Non-pigmented ciliary epithelial cell (primary cell): ENCODE data around the gene AKAP13.
"Not testable (repeated sequence)": the region's sequence is repeated elsewhere in the genome, so short reads cannot be mapped to it uniquely, and the experiment has no call there.

Source experiments
- DNase-seq: peaks from one replicate; pipeline ENCODE4 v3.0.0-alpha.2; 2010; ENCODE audit warnings: low read depth

The AKAP13 gene

GRCh38 chr15:85408270-85408746 lies 27.9 kb downstream of the AKAP13 start:
- DNase-seq = no peak

DNA sequence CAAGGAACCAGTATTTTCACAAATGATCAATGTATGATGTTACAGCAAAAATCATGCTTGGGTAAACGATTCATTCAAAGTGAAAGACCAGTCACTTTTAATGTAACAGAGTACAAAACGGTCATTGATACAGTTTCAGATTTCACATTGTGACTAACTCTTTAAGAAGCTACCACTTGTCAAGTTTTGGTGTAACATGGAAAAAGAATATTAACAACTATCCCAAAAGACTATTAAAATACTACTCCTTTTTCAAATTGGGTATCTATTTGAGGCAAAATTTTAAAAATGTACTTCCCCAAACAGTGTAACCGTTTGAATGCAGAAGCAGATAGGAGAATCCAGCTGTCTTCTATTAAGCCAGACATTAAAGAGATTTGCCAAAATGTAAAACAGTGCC lies 31.7 kb downstream of the AKAP13 start:
- no peak for DNase-seq

DNA sequence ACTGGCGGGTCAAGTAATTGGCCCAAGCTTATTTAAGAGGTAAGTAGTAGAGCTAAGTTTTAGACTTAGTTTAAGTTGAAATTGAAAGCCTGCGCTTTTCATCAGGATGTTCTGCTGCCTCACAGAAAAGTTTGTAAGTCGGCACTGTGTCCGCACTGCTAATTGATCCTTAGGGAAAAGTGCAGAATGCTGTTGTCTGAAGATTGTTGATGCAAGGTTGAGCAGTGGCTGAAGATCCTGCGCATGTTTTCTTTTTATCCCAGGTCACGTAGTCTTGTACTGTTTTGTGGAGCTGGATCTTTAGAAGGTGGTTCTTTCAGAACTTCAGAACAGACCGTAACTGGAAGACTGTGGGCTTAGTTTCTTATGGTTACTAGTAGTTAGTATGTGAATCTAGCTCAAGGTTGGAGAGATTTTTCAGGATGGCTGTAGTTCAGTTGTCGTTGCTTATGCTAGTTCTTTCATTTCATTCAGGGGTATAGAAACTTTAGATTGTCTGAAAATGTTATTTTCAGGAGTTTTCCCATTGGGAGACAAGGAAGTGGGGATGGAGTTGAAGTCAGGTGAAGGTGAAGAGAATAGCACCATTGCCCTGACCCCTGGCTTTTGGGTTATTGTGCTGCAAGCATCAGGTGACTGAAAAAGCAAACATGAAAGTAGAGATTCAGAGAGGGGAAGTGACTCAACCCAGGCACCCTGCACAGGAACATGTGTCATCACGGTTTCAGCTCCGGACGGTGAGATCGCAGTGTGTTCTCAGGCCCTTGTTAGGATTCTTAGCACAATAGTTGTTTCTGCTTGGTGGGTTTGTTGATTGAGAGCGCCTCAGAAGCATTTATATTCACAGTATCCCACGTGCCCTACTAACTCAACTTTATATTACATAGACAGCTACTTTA lies 32.8 kb downstream of the AKAP13 start:
- peak; percentile 91 for DNase-seq

DNA sequence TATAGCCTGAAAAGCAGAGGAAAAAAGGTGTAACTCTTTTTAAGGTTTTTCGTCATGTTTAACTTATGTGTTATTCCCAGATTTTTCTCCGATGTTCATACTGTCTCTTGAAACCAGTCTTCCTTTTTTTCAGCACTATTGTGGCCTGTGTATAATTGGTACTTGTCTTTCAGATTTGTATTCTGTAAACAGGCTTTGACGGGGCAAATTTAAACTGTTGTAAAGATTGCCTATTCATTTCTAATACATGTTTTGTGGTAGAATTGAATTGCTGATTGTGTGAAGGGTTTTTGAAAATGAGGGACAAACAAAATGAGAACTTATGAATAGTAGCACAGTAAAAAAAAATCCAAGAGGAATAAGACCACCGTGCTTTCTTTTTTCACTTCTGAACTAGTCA lies 33.6 kb downstream of the AKAP13 start:
- DNase-seq = no peak

GRCh38 chr15:85414495-85414894 lies 34.1 kb downstream of the AKAP13 start:
- no peak for DNase-seq

DNA sequence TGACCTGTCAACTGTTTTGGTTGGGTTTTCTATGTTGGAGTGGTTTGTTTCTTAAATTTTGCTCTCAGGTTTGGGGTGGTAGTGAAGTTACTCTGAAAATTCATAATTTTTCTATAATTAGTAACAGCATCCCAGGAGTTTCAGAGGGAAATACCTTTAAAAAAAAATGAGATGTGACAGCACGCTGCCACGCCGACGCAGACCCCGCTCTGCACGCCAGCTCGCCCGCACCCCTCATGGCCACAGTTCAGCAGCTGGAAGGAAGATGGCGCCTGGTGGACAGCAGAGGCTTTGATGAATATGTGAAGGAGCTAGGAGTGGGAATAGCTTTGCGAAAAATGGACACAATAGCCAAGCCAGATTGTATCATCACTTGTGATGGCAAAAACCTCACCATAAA lies 34.6 kb downstream of the AKAP13 start:
- DNase-seq = no peak

GRCh38 chr15:85415783-85416182 lies 35.4 kb downstream of the AKAP13 start:
- no peak for DNase-seq

- DNase-seq = no peak
Measured at GRCh38 chr15:85417276-85417675, 36.9 kb downstream of the AKAP13 start.

DNA sequence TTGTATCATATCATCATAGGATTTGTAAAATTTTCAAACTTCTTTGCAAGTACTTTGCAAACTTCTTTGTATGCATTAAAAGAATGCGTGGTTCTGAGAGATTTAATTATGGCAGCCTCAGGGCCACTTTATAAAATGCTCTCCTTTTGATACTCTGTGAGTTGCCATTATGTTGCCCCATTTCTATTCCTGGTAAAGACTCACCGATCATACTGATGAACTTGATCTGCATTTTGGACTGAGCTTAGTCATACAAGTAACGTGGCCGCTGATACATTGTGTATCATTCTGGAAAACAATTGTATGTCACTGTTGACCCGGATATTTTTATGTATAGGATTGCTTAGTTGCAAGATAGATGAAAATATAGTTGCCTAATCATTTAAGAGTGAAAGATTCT lies 38.8 kb downstream of the AKAP13 start:
- DNase-seq = no peak

DNA sequence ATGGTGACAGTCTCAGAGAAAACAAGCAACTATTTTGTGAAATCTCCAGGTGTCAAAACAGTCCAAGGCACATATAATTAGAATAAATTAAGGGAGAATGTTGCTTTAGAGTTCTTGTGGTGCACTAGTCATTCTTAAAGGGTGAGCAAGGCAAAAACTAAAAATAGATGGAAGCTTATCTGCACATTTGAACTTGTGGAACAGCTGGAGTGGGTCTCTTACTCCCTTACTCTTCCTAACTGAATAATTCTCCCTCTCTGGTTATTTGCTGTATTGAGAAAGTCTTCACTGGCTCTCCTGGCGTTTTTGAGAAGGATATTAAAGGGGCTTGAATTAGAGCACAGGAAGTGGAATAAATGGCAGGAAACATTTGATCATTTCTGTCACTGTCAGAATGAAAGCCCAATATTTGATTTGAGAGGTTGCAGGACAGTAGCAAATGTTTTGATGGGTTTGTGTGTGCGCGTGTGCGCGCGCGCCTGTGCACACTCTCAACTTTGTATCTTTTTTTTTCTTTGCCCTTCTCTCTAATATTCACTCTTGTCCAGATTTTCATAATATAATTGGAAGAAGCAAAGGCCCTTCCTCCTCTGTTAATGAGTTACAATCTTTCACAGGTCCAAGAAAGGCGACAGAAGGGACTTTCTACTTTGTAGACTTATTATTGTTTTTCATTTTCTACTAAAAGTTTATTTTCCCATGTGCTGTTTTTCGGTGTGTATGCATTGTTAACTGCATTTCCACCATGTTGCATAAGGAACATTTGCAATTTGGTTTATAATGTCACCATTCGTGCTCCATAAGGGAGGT lies 40.9 kb downstream of the AKAP13 start:
- DNase-seq = no peak

DNA sequence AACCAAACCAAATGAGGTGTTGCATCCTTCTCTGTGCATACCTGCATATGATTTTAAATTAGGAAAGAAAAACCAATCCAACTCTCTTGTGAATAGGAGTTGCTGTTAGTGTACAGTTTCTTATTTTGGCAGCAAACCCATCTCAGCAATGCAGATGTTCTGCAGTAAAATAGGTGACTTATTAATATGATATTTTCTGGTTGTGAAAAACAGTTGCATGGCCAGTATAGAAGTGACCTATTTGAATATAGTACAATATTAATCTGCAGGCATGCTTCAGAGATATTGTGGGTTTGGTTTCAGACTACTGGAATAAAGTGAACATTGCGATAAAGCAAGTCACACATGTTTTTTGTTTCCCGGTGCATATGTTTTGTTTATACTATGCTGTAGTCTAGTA lies 42.2 kb downstream of the AKAP13 start:
- DNase-seq = no peak

GRCh38 chr15:85423256-85423655 lies 42.9 kb downstream of the AKAP13 start:
- no peak for DNase-seq

DNA sequence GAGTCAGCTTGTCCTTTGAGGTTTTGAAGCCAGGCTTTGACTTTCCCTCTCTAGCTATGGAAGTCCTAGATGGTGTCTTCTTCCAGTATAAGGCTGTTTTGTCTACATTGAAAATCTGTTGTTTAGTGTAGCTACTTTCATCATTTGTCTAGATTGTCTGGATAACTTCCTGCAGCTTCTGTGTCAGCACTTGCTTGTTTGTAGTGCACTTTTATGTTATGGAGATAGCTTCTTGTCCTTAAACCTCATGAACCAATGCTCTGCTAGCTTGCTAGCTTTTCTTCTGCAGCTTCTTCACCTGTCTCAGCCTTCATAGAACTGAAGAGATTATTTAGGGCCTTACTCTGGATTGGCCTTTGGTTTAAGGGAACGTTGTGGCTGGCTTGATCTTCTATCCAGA lies 43.8 kb downstream of the AKAP13 start:
- no peak for DNase-seq

GRCh38 chr15:85426481-85426880 lies 46.1 kb downstream of the AKAP13 start:
- no peak for DNase-seq

DNA sequence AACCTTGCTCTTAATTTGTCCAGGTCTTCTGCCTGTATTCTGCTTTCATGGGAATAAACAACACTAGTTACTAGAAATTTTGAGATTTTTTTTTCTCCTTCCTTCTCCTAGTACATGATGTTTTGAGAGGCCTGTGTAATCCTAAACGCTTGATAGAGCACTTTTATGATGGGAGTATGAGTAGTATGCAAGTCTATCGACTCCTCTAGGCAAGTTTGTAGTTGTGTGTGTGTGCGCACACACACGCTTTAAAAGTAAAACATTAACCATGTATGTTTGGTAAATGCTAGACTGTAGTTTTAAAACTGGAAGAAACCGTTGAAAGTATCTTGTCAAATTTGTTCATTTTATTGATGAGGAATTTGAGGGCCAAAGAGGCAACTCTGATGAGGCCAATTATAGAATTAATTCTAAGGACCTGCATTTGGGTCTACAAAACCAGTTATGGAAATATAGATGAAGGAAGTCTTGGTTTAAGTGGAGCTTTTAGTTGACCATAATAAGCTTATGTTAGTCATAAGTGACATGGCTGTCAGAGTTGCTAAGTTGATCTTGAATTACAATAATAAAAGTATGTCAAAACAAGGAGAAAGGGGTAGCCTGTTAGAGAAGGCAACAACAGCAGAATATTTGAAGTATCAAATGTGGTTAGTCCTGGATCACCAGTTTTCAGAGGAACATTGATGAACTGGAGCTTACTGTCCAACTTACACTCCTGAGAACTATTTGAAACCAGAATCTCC lies 47.1 kb downstream of the AKAP13 start:
- no peak for DNase-seq

DNA sequence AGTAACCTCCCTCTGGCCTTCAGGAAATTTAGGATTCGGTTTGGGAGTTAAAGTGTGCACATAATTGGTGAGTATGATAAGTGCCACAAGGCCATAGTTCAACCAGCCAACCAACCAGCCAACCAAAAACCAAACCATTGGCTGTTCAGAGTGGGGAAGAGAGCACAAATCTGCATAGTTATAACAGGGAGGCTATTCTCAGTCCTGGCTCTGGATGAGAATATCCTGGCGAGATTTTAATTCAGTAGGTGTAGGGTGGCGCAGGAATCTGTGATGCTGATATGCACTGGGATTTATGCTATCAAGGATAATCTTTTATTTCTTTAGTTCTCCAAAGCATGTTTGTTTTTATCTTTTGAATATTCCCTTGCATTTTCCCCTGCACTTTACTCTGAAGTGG lies 49.1 kb downstream of the AKAP13 start:
- DNase-seq = no peak

- DNase-seq = no peak
Measured at GRCh38 chr15:85430406-85431204, 50.2 kb downstream of the AKAP13 start.

DNA sequence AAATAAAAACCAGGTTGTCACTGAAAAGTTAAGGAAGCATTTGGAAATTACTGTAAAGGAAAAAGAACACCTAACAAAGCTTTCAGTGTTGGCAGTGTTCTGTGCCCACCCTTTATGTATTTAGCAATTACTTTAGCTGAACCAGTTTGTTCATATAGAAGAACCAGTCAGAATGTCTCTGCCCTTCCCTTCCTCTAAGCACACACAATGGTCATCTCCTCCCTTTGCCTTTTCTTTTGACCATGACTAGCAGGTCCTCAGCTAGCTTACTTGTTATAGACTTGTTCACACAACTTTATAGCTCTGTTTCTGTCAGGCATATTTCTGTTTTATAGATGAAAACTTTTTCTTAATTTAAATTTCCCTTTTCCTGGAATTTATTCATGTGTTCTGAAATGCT lies 59.6 kb downstream of the AKAP13 start:
- DNase-seq = no peak

- no peak for DNase-seq
Measured at GRCh38 chr15:85440451-85440850, 60.0 kb downstream of the AKAP13 start.

DNA sequence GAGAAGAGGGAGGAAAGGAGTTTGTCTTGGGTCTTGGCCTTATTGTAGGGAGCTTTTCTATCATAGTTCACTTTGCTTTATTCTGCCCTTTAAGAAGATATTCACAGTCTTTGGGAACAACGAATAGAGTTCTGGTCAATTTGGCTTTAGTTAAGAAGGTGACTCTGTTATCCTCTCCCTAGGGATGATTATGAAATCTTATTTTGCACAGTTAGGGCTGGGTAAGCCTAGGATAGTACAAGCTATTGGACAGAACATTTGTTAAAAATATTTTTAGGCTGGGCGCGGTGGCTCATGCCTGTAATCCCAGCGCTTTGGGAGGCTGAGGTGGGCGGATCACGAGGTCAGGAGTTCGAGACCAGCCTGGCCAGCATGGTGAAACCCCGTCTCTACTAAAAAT lies 61.5 kb downstream of the AKAP13 start:
- DNase-seq = not testable (repeated sequence)

GRCh38 chr15:85443046-85443445 lies 62.6 kb downstream of the AKAP13 start:
- DNase-seq = no peak
